HG02759 (cell line): ENCODE data around the gene NHLRC4.

Source experiments
- ATAC-seq: cut with Tn5 transposase; IDR thresholded peaks from one replicate; pipeline ENCODE4 v1.9.1; 2021; ENCODE audit warnings: mild to moderate bottlenecking, moderate library complexity; ENCODE audit not compliant: unreplicated experiment

Gene NHLRC4

DNA sequence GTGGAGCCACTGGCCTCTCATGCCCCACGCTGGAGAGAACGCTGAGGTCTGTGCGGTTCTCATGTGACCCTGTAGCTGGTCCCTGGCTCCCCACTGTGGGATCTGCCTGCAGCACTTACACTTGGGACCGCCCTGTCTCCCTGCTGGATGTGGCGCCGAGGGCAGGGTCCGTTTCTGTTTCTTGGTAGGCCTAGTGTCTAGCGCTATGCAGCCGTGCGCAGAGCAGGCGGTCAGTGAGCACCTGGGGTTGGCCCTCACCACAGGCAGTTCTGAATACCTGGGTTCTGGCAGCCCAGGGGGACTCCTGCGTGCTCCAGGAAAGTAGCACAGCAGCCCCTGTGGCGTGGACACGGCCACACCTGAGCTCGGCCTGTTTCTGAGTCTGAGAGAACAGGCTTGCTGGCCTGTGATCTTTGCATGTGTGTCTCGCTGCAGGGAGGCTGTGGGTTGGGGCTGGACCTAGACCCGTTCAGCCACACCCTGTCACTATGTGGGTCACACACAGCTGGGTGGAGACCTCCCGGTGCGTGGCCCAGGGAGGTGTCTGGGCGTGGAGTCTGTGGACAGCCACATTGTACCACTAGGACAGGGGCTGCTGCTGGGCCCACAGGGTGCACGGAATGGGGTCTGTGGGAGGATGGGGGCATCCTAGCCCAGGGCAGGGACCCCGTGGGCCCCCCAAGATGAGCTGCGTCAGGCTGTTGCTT, 36.5 kb upstream of the NHLRC4 start:
- ATAC-seq = no peak

DNA sequence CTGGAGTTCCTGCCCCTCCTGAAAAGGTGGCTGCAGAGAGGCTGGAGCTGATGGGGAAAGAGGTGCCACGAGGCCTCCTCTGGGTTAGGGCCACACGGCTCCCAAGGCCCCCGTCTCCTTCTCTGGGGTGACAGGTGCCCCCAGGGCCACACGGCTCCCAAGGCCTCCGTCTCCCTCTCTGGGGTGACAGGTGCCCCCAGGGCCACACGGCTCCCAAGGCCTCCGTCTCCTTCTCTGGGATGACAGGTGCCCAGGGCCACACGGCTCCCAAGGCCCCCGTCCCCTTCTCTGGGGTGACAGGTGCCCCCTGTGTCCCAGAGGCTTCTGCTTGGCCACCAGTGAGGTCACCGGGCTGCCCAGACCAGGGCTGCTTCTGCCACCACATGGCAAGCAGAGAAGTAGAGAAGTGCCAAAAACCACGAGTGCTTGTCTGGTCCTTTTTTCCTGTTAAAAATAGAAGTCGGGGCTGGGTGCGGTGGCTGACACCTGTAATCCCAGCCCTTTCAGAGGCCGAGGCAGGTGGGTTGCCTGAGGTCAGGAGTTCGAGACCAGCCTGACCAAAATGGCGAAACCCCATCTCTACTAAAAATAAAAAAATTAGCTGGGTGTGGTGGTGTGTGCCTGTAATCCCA, 35.2 kb upstream of the NHLRC4 start:
- ATAC-seq = no peak

DNA sequence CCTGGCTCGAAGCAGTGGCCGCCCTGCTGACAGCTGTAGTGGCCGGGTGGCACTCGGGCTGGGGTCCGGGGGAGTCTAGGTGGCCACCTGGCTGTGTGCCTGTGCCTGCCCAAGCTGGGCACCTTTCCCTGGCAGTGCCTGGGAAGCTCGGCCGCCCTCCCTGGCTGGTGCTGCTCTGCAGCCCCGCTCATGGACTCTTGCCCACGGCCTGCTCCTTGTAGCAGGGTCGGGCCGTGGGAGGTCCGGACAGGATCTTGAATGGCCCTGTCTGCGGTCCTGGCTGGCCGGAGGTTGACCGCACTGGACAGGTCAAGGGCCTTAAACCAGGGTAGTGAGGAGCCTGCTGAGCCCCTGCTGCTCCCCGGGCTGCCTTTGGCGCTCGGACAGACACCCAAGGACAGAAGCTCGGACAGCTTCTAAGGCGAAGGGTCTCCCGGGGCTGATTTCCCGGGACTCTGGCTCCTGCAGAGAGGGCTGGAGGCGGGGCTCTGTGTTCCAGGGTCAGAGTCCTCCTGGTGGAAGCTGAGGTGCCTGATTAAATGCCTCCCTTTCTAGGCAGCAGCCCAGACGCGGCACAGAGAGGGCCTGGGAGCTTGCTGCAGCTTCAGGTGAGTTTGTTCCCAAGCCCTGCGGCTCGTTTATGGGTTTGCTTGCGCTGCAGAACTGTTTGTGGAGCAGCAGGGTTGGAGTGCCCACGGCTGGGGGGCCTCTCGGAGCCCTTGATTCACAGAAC, 33.2 kb upstream of the NHLRC4 start:
- no peak for ATAC-seq

DNA sequence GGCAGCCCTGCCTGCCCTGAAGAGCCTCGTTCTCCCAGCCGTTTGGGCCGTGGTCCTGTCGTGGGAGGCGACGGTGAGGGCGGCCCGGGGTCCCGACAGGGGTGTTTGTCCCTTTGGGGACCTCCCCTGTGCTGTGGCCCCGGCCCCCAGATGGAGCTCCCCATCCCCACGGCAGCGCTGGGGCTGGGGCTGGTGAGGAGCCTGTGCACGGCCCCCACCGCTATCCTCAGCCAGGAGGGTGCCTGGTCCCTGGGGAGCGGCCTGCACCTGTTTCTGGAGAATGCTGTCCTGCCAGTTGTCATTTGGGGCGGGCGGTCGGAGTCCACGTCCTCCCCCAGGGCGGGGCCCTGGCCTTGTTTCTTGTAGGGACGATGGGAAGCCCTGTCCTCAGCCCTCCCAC, 32.7 kb upstream of the NHLRC4 start:
- ATAC-seq = no peak

DNA sequence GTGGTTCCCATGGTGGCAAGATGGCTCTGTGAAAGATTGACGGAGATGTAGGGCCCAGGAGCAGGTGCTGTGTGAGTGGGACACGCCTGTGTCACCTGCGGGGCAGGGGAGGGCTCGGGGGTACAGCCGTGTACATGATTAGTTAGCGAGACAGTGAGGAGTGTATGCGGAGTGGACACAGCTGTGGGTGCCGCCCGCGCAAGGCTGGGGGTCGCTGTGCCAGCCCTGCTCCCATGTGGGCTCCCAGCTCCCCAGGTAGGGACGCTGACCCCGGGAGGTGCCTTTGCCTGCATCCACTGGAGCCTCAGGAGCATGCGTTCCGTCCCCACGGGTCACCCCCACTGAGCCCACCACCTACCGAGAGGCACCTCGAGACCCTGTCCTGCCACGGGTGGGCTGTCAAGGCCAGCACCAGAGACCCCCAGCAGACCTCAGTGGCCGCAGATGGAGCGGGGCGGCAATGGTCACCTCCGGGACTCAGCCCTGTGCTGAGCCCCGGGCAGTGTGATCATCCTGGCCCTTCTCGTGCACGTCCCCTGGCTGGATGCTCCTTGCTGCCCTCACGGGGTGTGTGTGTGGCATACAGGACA, 31.9 kb upstream of the NHLRC4 start:
- no peak for ATAC-seq

DNA sequence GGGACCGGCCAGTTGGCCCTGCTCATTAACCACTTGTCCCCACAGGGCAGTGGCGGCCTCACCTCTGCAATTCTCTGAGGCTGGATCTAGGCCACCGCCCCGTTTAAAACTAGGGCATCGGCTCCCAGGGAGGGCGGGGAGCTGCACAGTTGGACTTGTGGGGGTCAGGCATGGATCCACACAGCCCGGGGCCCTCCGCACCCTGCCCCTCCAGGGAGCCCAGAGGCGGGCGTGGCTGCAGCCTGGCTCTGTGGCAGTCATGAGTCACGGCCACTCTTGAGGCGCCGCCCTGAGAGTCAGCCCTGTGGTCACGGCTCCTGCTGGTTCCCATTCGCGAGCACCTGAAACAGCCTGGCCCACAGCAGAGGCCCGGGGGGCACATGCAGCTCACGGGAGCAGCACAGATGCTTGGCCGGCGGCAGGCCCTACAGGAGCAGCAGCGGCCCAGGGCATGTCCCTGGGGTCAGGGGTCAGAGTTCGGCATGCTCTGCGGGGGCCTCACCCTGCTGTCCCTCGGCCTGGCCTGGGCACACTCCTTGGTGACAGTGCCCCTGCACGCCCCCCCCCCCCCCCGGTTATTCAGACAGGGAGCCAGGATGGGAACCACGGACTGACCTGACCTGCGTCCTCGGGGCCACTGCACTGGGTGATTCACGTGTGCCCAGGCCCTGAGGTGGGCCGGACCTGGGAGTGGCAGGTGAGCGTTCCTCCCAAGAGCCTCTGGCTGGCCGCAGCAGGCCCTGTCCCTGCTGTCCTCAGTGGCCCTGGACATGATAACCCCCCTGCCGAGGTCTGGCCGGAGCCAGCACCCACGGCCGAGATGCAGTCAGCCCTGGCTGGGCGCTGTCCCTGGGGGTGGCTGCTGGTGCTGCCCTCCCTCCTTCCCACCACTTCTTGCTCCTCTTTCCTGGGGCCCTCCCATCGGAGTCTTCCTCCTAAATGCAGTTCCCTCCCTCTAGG, 31.1 kb upstream of the NHLRC4 start:
- no peak for ATAC-seq

DNA sequence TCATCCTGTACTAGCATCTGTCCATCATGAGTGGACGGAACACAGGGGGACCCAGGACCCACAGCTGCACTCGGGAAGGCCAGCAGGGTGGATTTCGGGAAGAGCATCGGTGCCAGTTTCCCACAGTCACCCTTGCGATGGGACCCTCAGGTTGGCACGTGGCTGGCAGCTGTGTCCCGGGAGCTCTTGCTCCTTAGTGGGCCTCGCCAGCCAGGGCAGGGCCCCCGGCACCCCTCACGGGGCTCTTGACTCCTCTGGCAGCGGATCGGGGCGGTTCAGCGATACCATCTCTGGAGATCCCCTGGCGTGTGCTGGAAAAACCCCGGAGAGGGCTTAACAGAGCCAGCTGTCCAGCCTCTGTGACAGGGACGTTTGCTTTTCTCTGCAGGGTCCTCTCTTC, 30.1 kb upstream of the NHLRC4 start:
- ATAC-seq = no peak

DNA sequence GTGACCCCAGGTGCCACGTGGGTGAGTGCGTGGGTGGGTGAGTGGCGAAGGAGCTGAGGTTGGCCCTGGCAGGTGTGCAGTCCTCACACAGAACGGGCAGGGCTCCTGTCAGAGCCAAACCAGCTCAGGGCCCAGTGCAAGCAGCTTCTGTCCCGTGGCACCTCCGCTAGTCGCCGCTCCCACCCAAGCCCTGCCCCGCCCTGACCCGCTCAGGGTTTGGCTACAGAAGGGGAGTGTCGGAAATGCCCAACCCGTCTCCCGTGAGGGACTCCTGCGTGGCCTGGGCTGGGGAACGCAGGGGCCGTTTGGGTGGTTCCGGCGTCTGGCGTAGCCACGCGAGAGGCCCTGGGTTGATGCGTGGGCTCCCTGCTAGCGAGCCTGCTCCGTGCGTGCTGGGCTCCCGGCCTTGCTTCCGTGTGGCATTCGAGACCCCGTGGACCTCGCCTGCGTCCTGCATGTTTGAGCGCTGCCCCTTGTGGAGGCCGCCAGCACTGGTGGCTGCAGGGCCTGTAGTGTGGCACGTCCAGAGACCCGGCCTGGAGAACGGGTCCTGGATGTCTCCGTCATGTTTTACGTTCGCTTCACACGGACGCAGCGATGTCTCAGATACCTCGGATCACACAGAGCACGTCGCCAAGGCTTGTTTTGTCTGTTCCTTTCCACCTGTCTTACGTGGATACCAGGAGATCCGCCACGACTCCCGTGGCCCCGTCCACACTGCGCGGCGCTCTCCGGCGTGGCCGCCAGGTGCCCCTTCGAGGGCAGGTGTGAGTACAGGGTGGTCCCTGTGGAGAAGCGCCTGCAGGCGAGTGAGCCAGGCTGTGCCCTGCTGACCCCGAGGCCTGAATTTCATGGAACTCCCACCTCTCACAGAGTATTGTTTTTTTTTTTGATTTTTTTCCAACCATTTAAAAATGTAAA, 29.1 kb upstream of the NHLRC4 start:
- ATAC-seq = no peak

DNA sequence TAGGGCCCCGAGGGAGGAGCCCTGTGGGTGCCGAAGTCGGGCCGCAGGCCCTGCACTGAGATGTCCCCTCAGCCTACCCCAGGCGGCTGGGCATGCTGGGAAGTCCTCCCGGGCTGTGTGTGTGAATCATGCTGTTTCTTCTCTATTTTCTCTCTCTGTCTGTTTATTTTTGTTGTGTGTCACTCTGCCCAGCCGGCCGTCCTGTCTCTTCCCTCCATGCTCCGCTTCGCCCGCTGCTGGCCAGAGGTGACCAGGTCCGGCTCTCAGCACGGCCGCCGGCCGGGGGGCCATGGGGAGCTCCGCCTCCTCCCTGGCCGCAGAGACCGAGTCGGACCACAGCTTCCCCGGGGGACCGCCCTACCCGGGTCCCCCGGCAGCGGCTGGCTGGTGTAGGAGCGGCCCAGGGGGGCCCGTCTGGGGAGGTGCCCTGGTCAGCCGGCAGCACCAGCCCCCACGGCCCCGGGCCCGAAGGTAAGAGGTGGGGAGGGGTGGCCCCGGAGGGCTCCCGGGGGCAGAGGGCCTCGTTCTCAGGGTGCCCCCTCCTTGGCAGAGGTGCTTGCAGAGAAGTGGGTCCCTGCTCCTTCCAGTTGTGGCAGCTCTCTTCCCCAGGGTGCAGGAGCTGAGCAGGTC, 26.8 kb upstream of the NHLRC4 start:
- ATAC-seq = no peak

DNA sequence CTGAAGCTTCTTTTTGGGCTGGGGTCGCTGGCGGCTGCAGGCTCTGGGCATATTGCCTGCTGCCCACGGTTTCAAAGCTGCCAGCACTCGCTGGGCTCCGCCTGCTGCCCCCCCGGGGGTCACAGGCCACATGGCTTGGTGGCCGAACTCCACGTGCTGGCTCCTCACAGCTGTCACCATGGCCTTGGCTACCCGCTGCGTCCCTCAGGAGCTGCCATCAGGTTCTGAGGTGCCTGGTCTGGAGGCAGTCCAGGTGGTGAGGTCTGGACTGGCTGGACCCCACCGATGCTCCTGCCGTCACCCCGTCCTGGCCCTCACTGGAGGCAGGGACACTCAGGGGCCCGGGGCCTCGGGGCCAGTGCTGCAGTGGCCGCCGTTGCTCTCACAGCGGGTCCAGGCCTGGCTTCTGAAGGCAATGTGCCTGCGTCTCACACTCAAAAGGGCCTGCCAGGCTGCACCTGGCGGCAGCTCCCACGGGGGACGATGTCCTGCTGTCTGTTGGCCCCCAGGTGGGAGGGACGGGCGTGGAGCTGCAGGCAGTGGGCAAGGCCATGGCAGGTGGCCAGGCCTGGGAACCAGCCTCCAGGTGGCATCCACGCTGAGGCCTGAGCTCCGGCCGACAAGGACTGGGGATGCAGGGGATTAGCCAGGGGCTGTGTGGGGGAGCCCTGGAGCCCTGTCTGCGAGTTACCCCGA, 26.0 kb upstream of the NHLRC4 start:
- ATAC-seq = no peak

DNA sequence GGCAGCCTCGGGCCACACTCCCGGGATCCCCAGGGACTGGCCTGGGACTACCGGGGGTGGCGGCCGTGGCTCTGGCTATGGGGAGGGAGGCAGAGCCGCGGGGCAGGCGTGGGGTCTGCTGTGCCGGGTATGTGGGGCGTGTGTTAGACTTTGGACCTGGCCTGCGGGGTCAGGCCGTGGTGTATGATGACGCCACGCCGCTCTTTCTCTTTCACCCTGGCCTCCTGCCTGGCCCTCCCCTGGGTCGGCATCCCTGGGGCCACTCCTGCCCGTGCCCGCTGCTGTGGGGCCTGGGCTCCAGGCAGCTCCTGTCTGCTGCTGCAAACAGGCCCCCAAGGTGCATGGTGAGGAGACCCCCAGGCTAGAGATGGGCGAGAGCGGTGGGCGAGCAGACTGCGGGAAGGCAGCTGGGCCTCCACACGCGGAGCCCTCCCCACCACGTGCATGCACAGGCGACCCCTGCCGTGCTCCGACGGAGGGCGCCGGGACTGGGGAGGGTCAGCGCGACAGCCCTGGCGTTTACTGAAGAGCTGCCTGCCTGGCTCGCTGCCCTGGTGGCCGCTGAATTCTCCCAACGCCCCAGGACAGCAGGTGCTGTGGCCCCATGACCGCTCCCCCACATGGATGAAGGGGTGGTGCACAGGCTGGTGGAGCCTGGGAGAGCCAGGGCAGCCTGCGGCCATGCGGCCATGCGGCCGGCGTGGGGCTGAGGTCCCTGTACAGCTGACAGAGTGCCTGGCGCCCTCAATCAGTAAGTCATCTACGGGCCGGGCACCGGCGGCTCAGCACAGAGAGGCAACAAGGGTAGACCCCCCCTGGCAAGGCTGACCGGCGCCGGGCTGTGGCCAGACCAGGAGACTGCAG, 23.3 kb upstream of the NHLRC4 start:
- no peak for ATAC-seq

DNA sequence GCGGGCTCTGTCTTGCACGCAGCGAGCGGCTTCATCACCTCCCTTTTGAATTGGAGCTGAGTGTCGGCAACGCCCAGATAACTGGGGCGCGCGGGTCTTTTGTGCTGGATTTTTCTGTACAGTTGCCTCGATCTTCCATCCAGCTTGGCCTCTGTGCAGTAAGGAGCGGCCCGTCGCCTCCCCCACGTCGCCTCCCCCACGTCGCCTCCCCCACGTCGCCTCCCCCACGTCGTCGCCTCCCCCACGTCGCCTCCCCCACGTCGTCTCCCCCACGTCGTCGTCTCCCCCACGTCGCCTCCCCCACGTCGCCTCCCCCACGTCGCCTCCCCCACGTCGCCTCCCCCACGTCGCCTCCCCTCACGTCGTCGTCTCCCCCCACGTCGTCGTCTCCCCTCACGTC, 22.3 kb upstream of the NHLRC4 start:
- no peak for ATAC-seq

DNA sequence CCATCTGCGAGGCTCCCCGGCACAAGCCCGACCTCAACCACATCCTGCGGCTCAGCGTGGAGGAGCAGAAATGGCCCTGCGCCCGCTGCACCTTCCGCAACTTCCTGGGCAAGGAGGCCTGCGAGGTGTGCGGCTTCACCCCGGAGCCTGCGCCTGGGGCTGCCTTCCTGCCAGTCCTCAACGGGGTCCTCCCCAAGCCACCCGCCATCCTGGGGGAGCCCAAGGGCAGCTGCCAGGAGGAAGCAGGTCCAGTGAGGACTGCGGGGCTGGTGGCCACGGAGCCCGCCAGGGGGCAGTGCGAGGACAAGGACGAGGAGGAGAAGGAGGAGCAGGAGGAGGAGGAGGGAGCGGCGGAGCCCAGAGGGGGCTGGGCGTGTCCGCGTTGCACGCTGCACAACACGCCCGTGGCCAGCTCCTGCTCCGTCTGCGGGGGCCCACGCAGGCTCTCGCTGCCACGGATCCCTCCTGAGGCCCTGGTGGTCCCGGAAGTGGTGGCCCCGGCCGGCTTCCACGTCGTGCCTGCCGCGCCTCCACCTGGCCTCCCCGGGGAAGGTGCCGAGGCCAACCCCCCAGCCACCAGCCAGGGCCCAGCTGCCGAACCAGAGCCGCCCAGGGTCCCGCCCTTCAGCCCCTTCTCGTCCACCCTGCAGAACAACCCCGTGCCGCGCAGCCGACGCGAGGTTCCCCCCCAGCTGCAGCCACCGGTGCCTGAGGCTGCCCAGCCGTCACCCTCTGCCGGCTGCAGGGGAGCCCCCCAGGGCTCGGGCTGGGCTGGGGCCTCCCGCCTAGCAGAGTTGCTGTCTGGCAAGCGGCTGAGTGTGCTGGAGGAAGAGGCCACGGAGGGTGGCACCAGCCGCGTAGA, 19.7 kb upstream of the NHLRC4 start:
- no peak for ATAC-seq

DNA sequence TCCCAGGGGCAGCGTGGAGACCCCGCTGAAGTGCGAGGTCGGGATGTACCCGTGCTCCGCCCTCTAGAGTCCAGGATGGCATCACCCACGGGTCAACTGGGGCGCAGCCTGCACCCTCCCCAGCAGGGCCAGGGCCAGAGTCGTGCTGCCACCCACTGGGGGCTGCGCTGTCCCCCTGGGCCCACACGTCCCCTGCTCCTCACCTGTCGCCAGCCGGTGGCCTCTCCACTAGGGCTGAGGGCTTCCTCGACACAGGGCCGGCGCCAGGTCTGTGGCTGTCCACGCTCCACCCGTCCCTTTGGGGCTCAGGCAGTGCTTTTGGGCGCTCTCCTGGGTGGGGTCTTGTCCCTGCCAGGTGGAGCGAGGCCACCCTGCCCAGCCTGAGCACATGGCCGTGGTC, 18.2 kb upstream of the NHLRC4 start:
- no peak for ATAC-seq

DNA sequence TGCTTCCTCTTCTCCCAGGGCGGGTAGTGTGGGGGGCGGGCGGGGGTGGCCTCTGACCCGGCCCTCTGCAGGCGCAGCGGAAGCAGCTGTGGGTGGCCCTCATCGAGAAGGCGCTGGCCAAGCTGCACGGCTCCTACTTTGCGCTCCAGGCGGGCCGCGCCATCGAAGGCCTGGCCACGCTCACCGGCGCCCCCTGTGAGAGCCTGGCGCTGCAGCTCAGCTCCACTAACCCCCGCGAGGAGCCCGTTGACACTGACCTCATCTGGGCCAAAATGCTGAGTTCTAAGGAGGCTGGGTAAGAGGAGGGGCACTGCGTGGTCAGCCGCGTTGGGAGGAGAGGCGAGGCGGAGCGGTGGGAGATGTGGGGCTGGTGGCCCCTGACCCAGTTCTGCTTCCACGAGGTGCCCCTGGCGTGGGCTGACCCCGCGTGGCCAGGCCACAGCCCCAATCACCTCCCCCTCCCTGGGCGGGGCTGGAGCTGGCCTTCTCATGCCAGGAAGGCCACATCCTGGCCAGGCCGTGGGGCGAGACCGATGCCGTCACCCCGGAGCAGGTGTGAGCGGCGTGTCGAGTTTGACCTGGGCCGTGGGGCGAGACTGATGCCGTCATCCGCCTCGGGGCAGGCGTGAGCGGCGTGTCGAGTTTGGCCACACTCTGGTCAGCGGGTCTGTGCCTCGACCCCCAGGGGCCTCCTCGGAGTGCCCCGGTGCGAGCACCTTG, 17.1 kb upstream of the NHLRC4 start:
- ATAC-seq = no peak

DNA sequence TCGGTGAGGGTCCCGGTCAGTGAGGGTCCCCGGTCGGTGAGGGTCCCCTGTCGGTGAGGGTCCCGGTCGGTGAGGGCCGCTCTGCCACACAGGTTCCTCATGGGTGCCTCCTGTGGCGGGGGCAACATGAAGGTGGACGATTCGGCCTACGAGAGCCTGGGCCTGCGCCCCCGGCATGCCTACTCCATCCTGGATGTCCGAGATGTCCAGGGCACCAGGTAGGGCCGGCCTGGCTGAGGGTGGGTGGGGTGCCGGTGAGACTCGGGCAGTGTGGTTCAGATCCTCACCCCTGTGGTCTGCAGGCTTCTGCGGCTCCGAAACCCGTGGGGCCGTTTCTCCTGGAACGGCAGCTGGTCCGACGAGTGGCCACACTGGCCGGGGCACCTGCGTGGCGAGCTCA, 15.6 kb upstream of the NHLRC4 start:
- ATAC-seq = no peak
